ENCODE results near the gene PALM.
"Not testable (repeated sequence)": the region's sequence is repeated elsewhere in the genome, so short reads cannot be mapped to it uniquely, and the experiment has no call there.

The PALM gene

DNA sequence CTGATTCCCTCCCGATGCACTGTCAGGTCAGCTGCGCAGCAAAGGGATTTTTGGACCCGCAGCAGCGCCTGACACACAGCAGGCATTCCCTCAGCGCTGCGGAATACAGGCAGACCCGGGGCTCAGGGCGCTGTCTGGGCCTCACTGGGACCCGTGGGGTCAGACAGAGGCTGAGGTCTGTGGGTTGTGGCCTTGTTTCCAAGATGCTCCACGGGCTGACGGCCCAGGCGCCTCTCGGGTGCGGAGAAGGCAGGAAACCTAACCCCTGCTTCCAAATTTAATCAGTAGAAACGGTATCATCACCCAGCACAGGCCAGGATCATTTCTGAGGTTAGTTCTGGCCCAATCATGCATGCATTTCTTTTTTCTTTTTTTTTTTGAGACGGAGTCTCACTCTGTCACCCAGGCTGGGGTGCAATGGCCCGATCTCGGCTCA is 45.0 kb upstream of the PALM start:
- DNase-seq (ENCODE audit: low read depth) = no peak
- peak overlapping the region; percentile 55 for H3K4me3 ChIP-seq (ENCODE audit: low read length)
- TF ChIP-seq CTCF (conservative IDR thresholded peaks at IDR 0.05; ENCODE audit: low read depth, low read length) = no peak

- peak; percentile 90 for TF ChIP-seq CTCF (conservative IDR thresholded peaks at IDR 0.05; ENCODE audit: low read depth, low read length)
- H3K4me3 ChIP-seq (ENCODE audit: low read length) = no peak overlapping the region
- peak; percentile 20 for DNase-seq (ENCODE audit: low read depth)
Measured at GRCh38 chr19:664913-665443, 43.8 kb upstream of the PALM start.

DNA sequence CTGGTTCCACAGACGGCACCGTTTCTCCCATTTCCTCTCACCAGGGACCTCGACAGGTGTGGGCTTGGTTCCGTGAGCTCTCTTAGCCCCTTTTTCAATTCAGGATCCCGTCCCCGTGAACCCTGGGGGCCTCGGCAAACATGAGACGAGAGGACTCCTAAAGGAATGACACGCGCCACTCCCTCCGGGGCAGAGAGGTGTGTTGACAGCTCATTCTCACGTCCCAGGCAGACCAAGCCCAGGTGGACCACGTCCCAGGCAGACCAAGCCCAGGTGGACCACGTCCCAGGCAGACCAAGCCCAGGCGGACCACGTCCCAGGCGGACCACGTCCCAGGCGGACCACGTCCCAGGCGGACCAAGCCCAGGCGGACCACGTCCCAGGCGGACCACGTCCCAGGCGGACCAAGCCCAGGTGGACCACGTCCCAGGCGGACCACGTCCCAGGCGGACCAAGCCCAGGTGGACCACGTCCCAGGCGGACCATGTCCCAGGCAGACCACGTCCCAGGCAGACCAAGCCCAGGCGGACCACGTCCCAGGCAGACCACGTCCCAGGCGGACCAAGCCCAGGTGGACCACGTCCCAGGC is 41.7 kb upstream of the PALM start:
- not testable (repeated sequence) for H3K4me3 ChIP-seq (ENCODE audit: low read length); DNase-seq (ENCODE audit: low read depth)

- H3K4me3 ChIP-seq (ENCODE audit: low read length) = not testable (repeated sequence)
- DNase-seq (ENCODE audit: low read depth) = peak; percentile 21
Measured at GRCh38 chr19:668675-669434, 39.9 kb upstream of the PALM start.

- TF ChIP-seq CTCF (conservative IDR thresholded peaks at IDR 0.05; ENCODE audit: low read depth, low read length) = peak; percentile 8
- no peak for DNase-seq (ENCODE audit: low read depth)
- H3K4me3 ChIP-seq (ENCODE audit: low read length) = no peak overlapping the region
Measured at GRCh38 chr19:670609-671075, 38.1 kb upstream of the PALM start.

- DNase-seq (ENCODE audit: low read depth) = no peak
Measured at GRCh38 chr19:674282-675151, 34.2 kb upstream of the PALM start.

GRCh38 chr19:676007-676338 is 32.8 kb upstream of the PALM start:
- peak overlapping the region; percentile 46 for H3K4me3 ChIP-seq (ENCODE audit: low read length)
- TF ChIP-seq CTCF (conservative IDR thresholded peaks at IDR 0.05; ENCODE audit: low read depth, low read length) = no peak
- DNase-seq (ENCODE audit: low read depth) = no peak

More at GRCh38 chr19:674282-675151, 34.2 kb upstream of the PALM start:
- no peak overlapping the region for H3K4me3 ChIP-seq (ENCODE audit: low read length)
- no peak for TF ChIP-seq CTCF (conservative IDR thresholded peaks at IDR 0.05; ENCODE audit: low read depth, low read length)

Data from retinal pigment epithelial cell (primary cell).